ENCODE measurements around the gene MZT2A.

- TF ChIP-seq POLR2A (IDR thresholded peaks at IDR 0.05) (no peak), CTCF (IDR thresholded peaks at IDR 0.05) (no peak), EP300 (IDR thresholded peaks at IDR 0.05) (no peak)
These were observed 1.2 kb upstream of the MZT2A start for GRCh38 chr2:131493199-131493968.

All from suprapubic skin (tissue), 3 donors.